Hepatocyte (in vitro differentiated cells): ENCODE data around the gene KIAA1217. TPM values are rescaled to one million over a fixed set of nuclear protein-coding genes. Genes with fewer than 3 reads are reported as not detected.

Experiments
- DNase-seq: peaks from one replicate; pipeline ENCODE4 v3.0.0-alpha.2; 2016; ENCODE audit warnings: low spot score
- H2AFZ ChIP-seq: fragments of 200-600 bp; sonication (generic); 2 replicates; pipeline ENCODE4 v1.6.0; 2016; ENCODE audit warnings: antibody characterized with exemption, mild to moderate bottlenecking
- H3K27ac ChIP-seq: fragments of 200-600 bp; sonication (generic); 2 replicates; pipeline ENCODE4 v1.5.1; 2016; ENCODE audit warnings: mild to moderate bottlenecking
- H3K27me3 ChIP-seq: fragments of 200-600 bp; sonication (generic); 2 replicates; pipeline ENCODE4 v1.6.1; 2016
- H3K36me3 ChIP-seq: fragments of 200-600 bp; sonication (generic); replicated peaks from 2 replicates; pipeline ENCODE4 v1.5.1; 2016; ENCODE audit warnings: low read depth; ENCODE audit not compliant: insufficient read depth
- H3K4me1 ChIP-seq: fragments of 200-600 bp; sonication (generic); 2 replicates; pipeline ENCODE4 v1.5.1; 2016; ENCODE audit warnings: mild to moderate bottlenecking, moderate library complexity; ENCODE audit not compliant: insufficient read depth
- H3K4me2 ChIP-seq: fragments of 200-600 bp; sonication (generic); 2 replicates; pipeline ENCODE4 v1.6.0; 2016
- H3K4me3 ChIP-seq: fragments of 200-600 bp; sonication (generic); 2 replicates; pipeline ENCODE4 v1.5.1; 2016; ENCODE audit warnings: mild to moderate bottlenecking
- H3K79me2 ChIP-seq: fragments of 200-600 bp; sonication (generic); 2 replicates; pipeline ENCODE4 v1.6.0; 2017; ENCODE audit warnings: mild to moderate bottlenecking
- H3K9me2 ChIP-seq: fragments of 200-600 bp; sonication (generic); replicated peaks from 2 replicates; pipeline ENCODE4 v1.6.0; 2017; ENCODE audit warnings: mild to moderate bottlenecking; ENCODE audit not compliant: insufficient read depth
- H3K9me3 ChIP-seq: fragments of 200-600 bp; sonication (generic); 2 replicates; pipeline ENCODE4 v1.5.1; 2016; ENCODE audit warnings: low read depth, mild to moderate bottlenecking
- H4K20me1 ChIP-seq: fragments of 200-600 bp; sonication (generic); 2 replicates; pipeline ENCODE4 v1.6.0; 2016; ENCODE audit warnings: mild to moderate bottlenecking; ENCODE audit not compliant: insufficient read depth, poor library complexity, severe bottlenecking
- EZH2 ChIP-seq: fragments of 200-600 bp; sonication (generic); IDR thresholded peaks from 2 replicates; pipeline ENCODE4 v1.6.1; 2016; ENCODE audit warnings: antibody characterized with exemption, mild to moderate bottlenecking, borderline replicate concordance
- EZH2phosphoT487 ChIP-seq: fragments of 200-600 bp; sonication (generic); IDR thresholded peaks from one replicate; pipeline ENCODE4 v1.6.1; 2018; ENCODE audit warnings: antibody characterized with exemption, mild to moderate bottlenecking, low read depth, moderate library complexity; ENCODE audit not compliant: unreplicated experiment, severe bottlenecking
- WGBS: methylation state at CpG from one replicate; pipeline ENCODE4 v1.1.6; 2016; ENCODE audit warnings: low lambda C conversion rate; ENCODE audit errors: missing lambda C conversion rate; 5-methylcytosine and 5-hydroxymethylcytosine counted together
- polyA plus RNA-seq: library from polyadenylated mRNA; unstranded; fragments of >200 nt; fragmentation: Nextera tagmentation; extraction: Ambion mirVana; gene quantifications from 2 replicates; pipeline ENCODE4 v1.2.1, GENCODE V29; 2016
- total RNA-seq: library from RNA; depleted of rRNA; stranded (reverse); fragments of >200 nt; gene quantifications from 2 replicates; pipeline ENCODE4 v1.2.3, GENCODE V29; 2014
- TF ChIP-seq, protein P1 (sequence below): fragments of 200-600 bp; sonication (generic); IDR thresholded peaks from 2 replicates; pipeline ENCODE4 v1.5.1; 2016; ENCODE audit warnings: antibody characterized with exemption, mild to moderate bottlenecking; ENCODE audit not compliant: poor library complexity

Gene KIAA1217
- total and polyA plus RNA-seq, 2 experiments from 2014 or later, result 31.6 to 33.2 TPM

DNA sequence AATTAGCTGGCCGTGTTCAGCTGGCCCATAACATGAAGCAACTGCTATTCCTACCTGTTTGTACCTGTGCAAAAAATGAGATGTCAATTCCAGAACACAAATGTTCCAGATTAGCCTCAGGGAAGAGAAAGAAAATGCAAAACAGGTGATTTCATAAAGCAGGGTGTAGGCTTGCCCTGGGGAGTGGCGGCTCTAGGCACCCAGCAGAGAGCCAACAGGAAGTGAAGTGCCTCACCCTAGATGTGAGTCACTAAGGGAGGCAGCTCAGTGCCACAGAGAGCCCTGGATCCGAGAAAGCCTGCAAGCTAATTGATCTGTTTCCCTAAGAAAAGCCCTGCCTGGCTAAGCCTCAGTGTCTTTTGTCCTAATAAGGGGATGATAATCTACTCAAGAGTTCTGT is 274.8 kb downstream of the KIAA1217 start:
- no peaks in the 10 kb centered on the region for H3K36me3 ChIP-seq
- WGBS, result 59% methylated on average over 3 of the region's 3 CpGs
- no peak for TF ChIP-seq EZH2
- TF ChIP-seq, protein P1, sequence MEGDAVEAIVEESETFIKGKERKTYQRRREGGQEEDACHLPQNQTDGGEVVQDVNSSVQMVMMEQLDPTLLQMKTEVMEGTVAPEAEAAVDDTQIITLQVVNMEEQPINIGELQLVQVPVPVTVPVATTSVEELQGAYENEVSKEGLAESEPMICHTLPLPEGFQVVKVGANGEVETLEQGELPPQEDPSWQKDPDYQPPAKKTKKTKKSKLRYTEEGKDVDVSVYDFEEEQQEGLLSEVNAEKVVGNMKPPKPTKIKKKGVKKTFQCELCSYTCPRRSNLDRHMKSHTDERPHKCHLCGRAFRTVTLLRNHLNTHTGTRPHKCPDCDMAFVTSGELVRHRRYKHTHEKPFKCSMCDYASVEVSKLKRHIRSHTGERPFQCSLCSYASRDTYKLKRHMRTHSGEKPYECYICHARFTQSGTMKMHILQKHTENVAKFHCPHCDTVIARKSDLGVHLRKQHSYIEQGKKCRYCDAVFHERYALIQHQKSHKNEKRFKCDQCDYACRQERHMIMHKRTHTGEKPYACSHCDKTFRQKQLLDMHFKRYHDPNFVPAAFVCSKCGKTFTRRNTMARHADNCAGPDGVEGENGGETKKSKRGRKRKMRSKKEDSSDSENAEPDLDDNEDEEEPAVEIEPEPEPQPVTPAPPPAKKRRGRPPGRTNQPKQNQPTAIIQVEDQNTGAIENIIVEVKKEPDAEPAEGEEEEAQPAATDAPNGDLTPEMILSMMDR, result no peak
- no peak for TF ChIP-seq EZH2phosphoT487
- peaks cover 59% of the 10 kb centered on the region for H3K79me2 ChIP-seq
- H3K9me3 ChIP-seq, result no peaks in the 10 kb centered on the region
- H3K4me1 ChIP-seq, result peaks cover 13% of the 10 kb centered on the region
- H3K4me3 ChIP-seq, result no peak overlapping the region
- peaks cover 10% of the 10 kb centered on the region for H4K20me1 ChIP-seq
- H3K27me3 ChIP-seq, result no peaks in the 10 kb centered on the region
- H3K4me2 ChIP-seq, result no peak overlapping the region
- no peak overlapping the region for H2AFZ ChIP-seq
- H3K27ac ChIP-seq, result peak overlapping the region; percentile 86
- peak; percentile 78 for DNase-seq
- no peaks in the 10 kb centered on the region for H3K9me2 ChIP-seq

DNA sequence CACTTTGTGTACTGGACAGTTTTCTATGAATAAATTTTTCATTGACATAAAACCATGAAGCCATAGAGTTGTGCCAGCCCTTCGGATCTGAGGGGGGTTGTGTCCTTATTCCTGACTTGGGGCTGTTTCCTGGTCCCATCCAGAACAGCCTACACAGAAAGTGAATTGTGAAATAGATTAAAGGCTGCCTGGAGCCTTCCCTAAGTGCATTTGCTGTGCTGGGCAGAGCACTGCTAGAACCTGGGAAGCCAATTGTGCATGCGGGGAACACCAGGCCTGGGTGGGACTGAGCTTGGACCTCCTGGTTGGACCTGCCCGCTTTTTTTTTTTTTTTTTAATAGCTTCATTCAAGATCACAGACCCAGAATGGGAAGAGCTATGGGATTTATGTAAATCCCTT is 275.8 kb downstream of the KIAA1217 start:
- DNase-seq, result no peak
- Histone ChIP-seq H3K36me3 (no peaks in the 10 kb centered on the region), H3K4me2 (no peak overlapping the region), H3K4me1 (peaks cover 13% of the 10 kb centered on the region), H3K4me3 (no peak overlapping the region), H4K20me1 (peaks cover 5% of the 10 kb centered on the region), H2AFZ (no peak overlapping the region), H3K9me2 (no peaks in the 10 kb centered on the region), H3K79me2 (peaks cover 49% of the 10 kb centered on the region), H3K27me3 (no peaks in the 10 kb centered on the region), H3K27ac (peak overlapping the region; percentile 64), H3K9me3 (no peaks in the 10 kb centered on the region)
- 93% methylated on average over 3 of the region's 3 CpGs for WGBS
- TF ChIP-seq, protein P1, result no peak
- TF ChIP-seq EZH2phosphoT487, result no peak
- TF ChIP-seq EZH2, result no peak

DNA sequence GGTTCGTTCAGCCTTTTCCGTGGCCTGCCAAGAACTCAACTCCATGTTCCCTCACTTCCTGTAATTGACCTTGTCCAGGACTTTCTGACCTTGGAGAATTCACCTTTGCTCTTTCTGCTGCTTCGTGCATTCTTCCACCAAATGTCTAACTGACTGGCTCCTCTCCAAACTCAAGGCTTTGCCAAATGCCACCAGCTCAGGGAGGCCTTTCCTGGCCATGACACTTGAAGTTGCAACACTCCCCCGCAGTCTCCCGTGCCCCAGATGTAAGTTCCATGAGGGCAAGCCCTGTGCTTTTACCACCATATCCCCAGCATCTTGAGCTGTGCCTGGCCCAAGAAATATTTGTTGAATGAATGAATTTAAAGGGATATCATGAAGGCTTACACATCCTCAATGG is 276.4 kb downstream of the KIAA1217 start:
- H2AFZ ChIP-seq, result no peak overlapping the region
- H3K27me3 ChIP-seq, result no peaks in the 10 kb centered on the region
- H3K9me3 ChIP-seq, result no peaks in the 10 kb centered on the region
- H3K4me3 ChIP-seq, result no peak overlapping the region
- H4K20me1 ChIP-seq, result peaks cover 3% of the 10 kb centered on the region
- H3K36me3 ChIP-seq, result no peaks in the 10 kb centered on the region
- no peak overlapping the region for H3K4me2 ChIP-seq
- no peak for DNase-seq
- no peaks in the 10 kb centered on the region for H3K9me2 ChIP-seq
- H3K79me2 ChIP-seq, result peaks cover 43% of the 10 kb centered on the region
- TF ChIP-seq EZH2phosphoT487 (no peak), EZH2 (no peak)
- TF ChIP-seq, protein P1, result no peak
- no peak overlapping the region for H3K27ac ChIP-seq
- peaks cover 13% of the 10 kb centered on the region for H3K4me1 ChIP-seq
- WGBS, result 97% methylated on average over 5 of the region's 5 CpGs

DNA sequence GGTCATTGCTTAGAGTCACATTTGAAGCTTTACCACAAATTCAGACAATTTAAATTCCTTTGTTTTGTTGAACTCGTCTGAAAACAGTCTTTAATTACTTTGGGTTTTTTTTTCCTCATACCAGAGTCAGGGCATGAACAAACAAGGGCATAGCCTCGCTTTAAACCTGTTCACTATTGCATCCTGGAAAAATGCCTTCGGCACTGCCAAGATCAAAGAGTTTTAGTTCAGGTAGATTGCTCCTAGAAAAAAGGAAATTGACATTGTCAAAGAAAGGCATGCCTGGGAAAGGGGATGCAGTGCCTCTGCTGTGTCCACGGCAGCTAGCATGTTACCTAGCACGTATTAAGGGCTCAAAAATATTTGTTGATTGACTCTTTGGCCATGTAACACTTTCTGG is 279.7 kb downstream of the KIAA1217 start:
- H3K27me3 ChIP-seq, result no peaks in the 10 kb centered on the region
- H3K9me3 ChIP-seq, result no peaks in the 10 kb centered on the region
- no peak overlapping the region for H2AFZ ChIP-seq
- peaks cover 3% of the 10 kb centered on the region for H4K20me1 ChIP-seq
- peak overlapping the region; percentile 69 for H3K27ac ChIP-seq
- TF ChIP-seq, protein P1, result no peak
- TF ChIP-seq EZH2 (no peak), EZH2phosphoT487 (no peak)
- no peak overlapping the region for H3K4me3 ChIP-seq
- WGBS, result 54% methylated on average over 5 of the region's 5 CpGs
- H3K36me3 ChIP-seq, result peaks cover 3% of the 10 kb centered on the region
- H3K4me1 ChIP-seq, result peaks cover 7% of the 10 kb centered on the region
- no peak for DNase-seq
- peaks cover 35% of the 10 kb centered on the region for H3K79me2 ChIP-seq
- H3K9me2 ChIP-seq, result no peaks in the 10 kb centered on the region
- H3K4me2 ChIP-seq, result no peak overlapping the region
